ENCODE measurements around the gene EEFSEC.

The EEFSEC gene

GRCh38 chr3:128323206-128324081 lies 170.2 kb downstream of the EEFSEC start:
- H3K4me3 Mint-ChIP-seq, result no peak overlapping the region
- DNase-seq (ENCODE audit: low spot score in 2 of 2), result no peak

GRCh38 chr3:128324911-128325592 lies 171.8 kb downstream of the EEFSEC start:
- no peaks in the 10 kb centered on the region for H3K4me1 Mint-ChIP-seq
- H3K4me3 Mint-ChIP-seq, result no peak overlapping the region
- no peaks in the 10 kb centered on the region for H3K9me3 Mint-ChIP-seq
- peaks cover 4% of the 10 kb centered on the region for H3K36me3 Mint-ChIP-seq
- ATAC-seq (ENCODE audit: low read depth) (no peak), DNase-seq (ENCODE audit: low spot score in 2 of 2) (no peak)
- no peak overlapping the region for H3K27ac Mint-ChIP-seq
- no peaks in the 10 kb centered on the region for H3K27me3 Mint-ChIP-seq

More at GRCh38 chr3:128323206-128324081, 170.2 kb downstream of the EEFSEC start:
- Mint-ChIP-seq H3K9me3 (no peaks in the 10 kb centered on the region), H3K36me3 (peaks cover 8% of the 10 kb centered on the region), H3K27ac (no peak overlapping the region), H3K4me1 (no peaks in the 10 kb centered on the region), H3K27me3 (no peaks in the 10 kb centered on the region)
- ATAC-seq (ENCODE audit: low read depth), result no peak

- no peak for ATAC-seq (ENCODE audit: low read depth)
- H3K27me3 Mint-ChIP-seq, result no peaks in the 10 kb centered on the region
- H3K4me3 Mint-ChIP-seq, result no peak overlapping the region
These were observed 173.0 kb downstream of the EEFSEC start for GRCh38 chr3:128326051-128326823.

GRCh38 chr3:128327606-128328031 lies 174.3 kb downstream of the EEFSEC start:
- H3K4me3 Mint-ChIP-seq, result no peak overlapping the region
- no peaks in the 10 kb centered on the region for H3K9me3 Mint-ChIP-seq
- no peak overlapping the region for H3K27ac Mint-ChIP-seq
- peaks cover 10% of the 10 kb centered on the region for H3K36me3 Mint-ChIP-seq
- DNase-seq (ENCODE audit: low spot score in 2 of 2) (no peak), ATAC-seq (ENCODE audit: low read depth) (no peak)
- H3K27me3 Mint-ChIP-seq, result no peaks in the 10 kb centered on the region
- H3K4me1 Mint-ChIP-seq, result no peaks in the 10 kb centered on the region

More at GRCh38 chr3:128326051-128326823, 173.0 kb downstream of the EEFSEC start:
- Mint-ChIP-seq H3K27ac (no peak overlapping the region), H3K36me3 (peaks cover 7% of the 10 kb centered on the region), H3K9me3 (no peaks in the 10 kb centered on the region), H3K4me1 (no peaks in the 10 kb centered on the region)
- no peak for DNase-seq (ENCODE audit: low spot score in 2 of 2)

- ATAC-seq (ENCODE audit: low read depth), result no peak
- Mint-ChIP-seq H3K4me1 (no peaks in the 10 kb centered on the region), H3K27ac (no peak overlapping the region), H3K36me3 (peaks cover 13% of the 10 kb centered on the region), H3K4me3 (no peak overlapping the region), H3K9me3 (no peaks in the 10 kb centered on the region), H3K27me3 (no peaks in the 10 kb centered on the region)
- no peak for DNase-seq (ENCODE audit: low spot score in 2 of 2)
These were observed 175.5 kb downstream of the EEFSEC start for GRCh38 chr3:128328546-128329458.

GRCh38 chr3:128329491-128330213 lies 176.4 kb downstream of the EEFSEC start:
- H3K4me1 Mint-ChIP-seq, result no peaks in the 10 kb centered on the region
- DNase-seq (ENCODE audit: low spot score in 2 of 2) (no peak), ATAC-seq (ENCODE audit: low read depth) (no peak)
- peaks cover 13% of the 10 kb centered on the region for H3K36me3 Mint-ChIP-seq
- no peak overlapping the region for H3K27ac Mint-ChIP-seq
- no peak overlapping the region for H3K4me3 Mint-ChIP-seq
- no peaks in the 10 kb centered on the region for H3K27me3 Mint-ChIP-seq
- no peaks in the 10 kb centered on the region for H3K9me3 Mint-ChIP-seq

GRCh38 chr3:128330214-128330842 lies 177.0 kb downstream of the EEFSEC start:
- H3K9me3 Mint-ChIP-seq, result no peaks in the 10 kb centered on the region
- H3K4me1 Mint-ChIP-seq, result no peaks in the 10 kb centered on the region
- no peak overlapping the region for H3K4me3 Mint-ChIP-seq
- H3K27me3 Mint-ChIP-seq, result no peaks in the 10 kb centered on the region
- H3K27ac Mint-ChIP-seq, result no peak overlapping the region
- no peak for ATAC-seq (ENCODE audit: low read depth)
- H3K36me3 Mint-ChIP-seq, result peaks cover 17% of the 10 kb centered on the region
- no peak for DNase-seq (ENCODE audit: low spot score in 2 of 2)

- no peaks in the 10 kb centered on the region for H3K9me3 Mint-ChIP-seq
- ATAC-seq (ENCODE audit: low read depth) (no peak), DNase-seq (ENCODE audit: low spot score in 2 of 2) (no peak)
- H3K4me3 Mint-ChIP-seq, result no peak overlapping the region
- H3K27ac Mint-ChIP-seq, result no peak overlapping the region
- no peaks in the 10 kb centered on the region for H3K4me1 Mint-ChIP-seq
- H3K27me3 Mint-ChIP-seq, result no peaks in the 10 kb centered on the region
- peaks cover 25% of the 10 kb centered on the region for H3K36me3 Mint-ChIP-seq
These were observed 180.9 kb downstream of the EEFSEC start for GRCh38 chr3:128334086-128334645.

GRCh38 chr3:128334766-128335165 lies 181.5 kb downstream of the EEFSEC start:
- DNase-seq (ENCODE audit: low spot score in 2 of 2) (no peak), ATAC-seq (ENCODE audit: low read depth) (no peak)
- Mint-ChIP-seq H3K27me3 (no peaks in the 10 kb centered on the region), H3K9me3 (no peaks in the 10 kb centered on the region), H3K4me3 (no peak overlapping the region), H3K4me1 (no peaks in the 10 kb centered on the region), H3K27ac (no peak overlapping the region), H3K36me3 (peaks cover 25% of the 10 kb centered on the region)

- Mint-ChIP-seq H3K27ac (no peak overlapping the region), H3K4me1 (no peaks in the 10 kb centered on the region), H3K36me3 (peaks cover 27% of the 10 kb centered on the region), H3K9me3 (no peaks in the 10 kb centered on the region), H3K4me3 (no peak overlapping the region), H3K27me3 (no peaks in the 10 kb centered on the region)
- DNase-seq (ENCODE audit: low spot score in 2 of 2) (no peak), ATAC-seq (ENCODE audit: low read depth) (no peak)
These were observed 182.5 kb downstream of the EEFSEC start for GRCh38 chr3:128335621-128336296.

GRCh38 chr3:128336337-128337156 lies 183.3 kb downstream of the EEFSEC start:
- Mint-ChIP-seq H3K4me3 (no peak overlapping the region), H3K9me3 (no peaks in the 10 kb centered on the region), H3K27me3 (no peaks in the 10 kb centered on the region), H3K36me3 (peaks cover 23% of the 10 kb centered on the region), H3K4me1 (no peaks in the 10 kb centered on the region), H3K27ac (no peak overlapping the region)
- ATAC-seq (ENCODE audit: low read depth) (no peak), DNase-seq (ENCODE audit: low spot score in 2 of 2) (no peak)
